ENCODE data around the gene WNK1. TPM values are rescaled to one million over a fixed set of nuclear protein-coding genes. Genes with fewer than 3 reads are reported as not detected.

Gene WNK1
- total and polyA plus RNA-seq, 2 donors (not counting 3 experiments of a cell fraction or from before 2014, with no cell fraction given), result 46.3 to 108 TPM

DNA sequence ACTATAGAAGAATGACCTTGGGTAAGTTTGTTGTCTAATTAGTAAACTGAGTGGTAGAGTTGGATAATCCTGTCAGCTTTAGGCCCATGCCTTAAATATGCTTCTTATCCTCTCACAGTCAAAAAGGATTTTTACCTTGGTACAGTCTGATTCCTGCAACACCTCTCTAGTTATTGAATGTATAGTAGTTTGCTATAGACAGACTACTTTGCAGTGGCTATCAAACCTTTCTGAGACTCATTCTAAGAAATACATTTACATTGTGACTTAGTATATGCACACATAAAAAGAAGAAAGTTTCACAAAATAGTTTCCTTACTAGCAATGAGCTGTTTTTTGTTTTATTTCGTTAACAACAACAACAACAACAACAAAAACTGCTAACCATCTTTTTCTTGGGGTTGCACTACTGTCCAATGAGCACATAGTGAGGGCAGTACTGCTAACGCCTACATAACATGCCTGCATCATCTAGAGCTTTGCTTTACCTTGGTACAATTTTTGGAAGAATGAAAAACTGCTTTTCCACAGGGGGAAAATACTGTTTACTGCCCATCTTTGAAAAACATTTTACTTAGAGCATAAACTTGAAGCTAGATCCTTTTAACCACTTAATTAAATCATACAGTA is 28.5 kb downstream of the WNK1 start:
- DNase-seq (ENCODE audit: low read depth, low spot score), result no peak
- no TSS peak for BruUV-seq (replicated peaks)
- Histone ChIP-seq H3K4me1 (ENCODE audit: control insufficient read depth, extremely low read depth, insufficient read depth, low read length) (peaks cover 23% of the 10 kb centered on the region), H3K27ac (ENCODE audit: insufficient read depth, low read depth, low read length) (no peak overlapping the region), H3K9me1 (replicated peaks; ENCODE audit: control insufficient read depth, extremely low read depth, insufficient read depth, low read length) (no peaks in the 10 kb centered on the region), H3K36me3 (ENCODE audit: control insufficient read depth in 2 of 2, extremely low read depth in 1 of 2, insufficient read depth in 2 of 2, low read length in 2 of 2) (no peaks in the 10 kb centered on the region), H4K20me1 (replicated peaks; ENCODE audit: control insufficient read depth, extremely low read depth, insufficient read depth, low read length) (no peaks in the 10 kb centered on the region), H3K4me3 (replicated peaks in 1 of 3; ENCODE audit: insufficient read depth in 1 of 3, low read depth in 1 of 3, low read length in 3 of 3) (no peak overlapping the region), H3K9ac (replicated peaks; ENCODE audit: extremely low read depth, insufficient read depth, low read length) (no peak overlapping the region), H3K4me2 (ENCODE audit: insufficient read depth, low read length) (peak overlapping the region; percentile 92), H3K79me2 (ENCODE audit: control insufficient read depth, insufficient read depth, low read length) (peaks cover 90% of the 10 kb centered on the region), H3K9me3 (replicated peaks; ENCODE audit: control insufficient read depth, insufficient read depth, low read length) (no peaks in the 10 kb centered on the region), H2AFZ (ENCODE audit: low read depth, low read length) (no peak overlapping the region), H3K27me3 (ENCODE audit: control insufficient read depth in 2 of 2, insufficient read depth in 2 of 2, low read length in 2 of 2) (no peaks in the 10 kb centered on the region)
- CTCF ChIA-PET, result interaction anchor here (0.9 to 4.4 kb wide), 15 partner anchors 8 to 312 kb away, joined by 3 to 28 read pairs (median 5); partner anchors contain the start of gene RAD52
- dilution Hi-C loops (cut with MboI; ENCODE audit: extremely low pct_ligation_motif_present, low sequenced_read_pairs) (no loop called here), intact Hi-C loops (cut with micrococcal nuclease) (loop anchor here (2.0 kb wide), 2 partner anchors 14 to 28 kb away; partner anchors contain the start of gene WNK1)
- POLR2A ChIA-PET, result interaction anchor here (0.6 kb wide), 1 partner anchor 131 kb away, joined by 3 read pairs; no protein-coding TSS in a partner anchor
- no peak for FAIRE-seq
- no peak for TF ChIP-seq MYC (IDR thresholded peaks at IDR 0.05; ENCODE audit: low read depth, low read length)
- TF ChIP-seq GATA2 (IDR thresholded peaks at IDR 0.05; ENCODE audit: insufficient read depth, insufficient read length, low read depth, low read length), result no peak
- no peak for TF ChIP-seq POLR2AphosphoS5 (IDR thresholded peaks at IDR 0.05; ENCODE audit: insufficient read depth, low read depth, low read length)
- no peak for TF ChIP-seq JUN (IDR thresholded peaks at IDR 0.05; ENCODE audit: borderline replicate concordance, insufficient read depth, insufficient read length, low read depth)
- TF ChIP-seq, protein P1, sequence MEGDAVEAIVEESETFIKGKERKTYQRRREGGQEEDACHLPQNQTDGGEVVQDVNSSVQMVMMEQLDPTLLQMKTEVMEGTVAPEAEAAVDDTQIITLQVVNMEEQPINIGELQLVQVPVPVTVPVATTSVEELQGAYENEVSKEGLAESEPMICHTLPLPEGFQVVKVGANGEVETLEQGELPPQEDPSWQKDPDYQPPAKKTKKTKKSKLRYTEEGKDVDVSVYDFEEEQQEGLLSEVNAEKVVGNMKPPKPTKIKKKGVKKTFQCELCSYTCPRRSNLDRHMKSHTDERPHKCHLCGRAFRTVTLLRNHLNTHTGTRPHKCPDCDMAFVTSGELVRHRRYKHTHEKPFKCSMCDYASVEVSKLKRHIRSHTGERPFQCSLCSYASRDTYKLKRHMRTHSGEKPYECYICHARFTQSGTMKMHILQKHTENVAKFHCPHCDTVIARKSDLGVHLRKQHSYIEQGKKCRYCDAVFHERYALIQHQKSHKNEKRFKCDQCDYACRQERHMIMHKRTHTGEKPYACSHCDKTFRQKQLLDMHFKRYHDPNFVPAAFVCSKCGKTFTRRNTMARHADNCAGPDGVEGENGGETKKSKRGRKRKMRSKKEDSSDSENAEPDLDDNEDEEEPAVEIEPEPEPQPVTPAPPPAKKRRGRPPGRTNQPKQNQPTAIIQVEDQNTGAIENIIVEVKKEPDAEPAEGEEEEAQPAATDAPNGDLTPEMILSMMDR (IDR thresholded peaks at IDR 0.05; ENCODE audit: extremely low read depth in 1 of 2, insufficient read depth in 1 of 2, low read depth in 1 of 2, low read length in 2 of 2), result no peak
- TF ChIP-seq EZH2 (IDR thresholded peaks at IDR 0.05; ENCODE audit: borderline replicate concordance, low read depth, low read length, severe bottlenecking), result no peak
- TF ChIP-seq FOS (IDR thresholded peaks at IDR 0.05; ENCODE audit: borderline replicate concordance, insufficient read depth, low read length), result no peak
- no peak for TF ChIP-seq POLR2A (IDR thresholded peaks at IDR 0.05; ENCODE audit: low read depth, low read length)
- TF ChIP-seq, protein P2, sequence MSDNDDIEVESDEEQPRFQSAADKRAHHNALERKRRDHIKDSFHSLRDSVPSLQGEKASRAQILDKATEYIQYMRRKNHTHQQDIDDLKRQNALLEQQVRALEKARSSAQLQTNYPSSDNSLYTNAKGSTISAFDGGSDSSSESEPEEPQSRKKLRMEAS (IDR thresholded peaks at IDR 0.05; ENCODE audit: insufficient read depth, insufficient read length), result no peak

All from endothelial cell of umbilical vein (primary cell).